H7 (cell line): ENCODE data around the gene GATB. TPM values are rescaled to one million over a fixed set of nuclear protein-coding genes. Genes with fewer than 3 reads are reported as not detected.

ENCODE experiments used
- DNase-seq: peaks from one replicate; pipeline ENCODE4 v3.0.0; 2012
- H3K27me3 ChIP-seq: 2 replicates; pipeline ENCODE4 v1.6.0; 2011; ENCODE audit warnings: mild to moderate bottlenecking, low read length; ENCODE audit not compliant: control insufficient read depth, insufficient read depth
- H3K36me3 ChIP-seq: replicated peaks from 2 replicates; pipeline ENCODE4 v1.5.1; 2011; ENCODE audit warnings: low read length; ENCODE audit not compliant: control insufficient read depth, insufficient read depth
- H3K4me3 ChIP-seq: 2 replicates; pipeline ENCODE4 v1.5.1; 2011; ENCODE audit warnings: low read depth, mild to moderate bottlenecking, control low read depth, low read length, moderate library complexity; ENCODE audit not compliant: insufficient read depth
- total RNA-seq: library from RNA; depleted of rRNA; stranded (reverse); fragments of >200 nt; shearing (Covaris generic); gene quantifications from 2 replicates; pipeline ENCODE4 v1.2.3, GENCODE V29; 2014; rRNA removed

Gene GATB
- total RNA-seq = 18.8 and 22.2 TPM in 2 replicates

DNA sequence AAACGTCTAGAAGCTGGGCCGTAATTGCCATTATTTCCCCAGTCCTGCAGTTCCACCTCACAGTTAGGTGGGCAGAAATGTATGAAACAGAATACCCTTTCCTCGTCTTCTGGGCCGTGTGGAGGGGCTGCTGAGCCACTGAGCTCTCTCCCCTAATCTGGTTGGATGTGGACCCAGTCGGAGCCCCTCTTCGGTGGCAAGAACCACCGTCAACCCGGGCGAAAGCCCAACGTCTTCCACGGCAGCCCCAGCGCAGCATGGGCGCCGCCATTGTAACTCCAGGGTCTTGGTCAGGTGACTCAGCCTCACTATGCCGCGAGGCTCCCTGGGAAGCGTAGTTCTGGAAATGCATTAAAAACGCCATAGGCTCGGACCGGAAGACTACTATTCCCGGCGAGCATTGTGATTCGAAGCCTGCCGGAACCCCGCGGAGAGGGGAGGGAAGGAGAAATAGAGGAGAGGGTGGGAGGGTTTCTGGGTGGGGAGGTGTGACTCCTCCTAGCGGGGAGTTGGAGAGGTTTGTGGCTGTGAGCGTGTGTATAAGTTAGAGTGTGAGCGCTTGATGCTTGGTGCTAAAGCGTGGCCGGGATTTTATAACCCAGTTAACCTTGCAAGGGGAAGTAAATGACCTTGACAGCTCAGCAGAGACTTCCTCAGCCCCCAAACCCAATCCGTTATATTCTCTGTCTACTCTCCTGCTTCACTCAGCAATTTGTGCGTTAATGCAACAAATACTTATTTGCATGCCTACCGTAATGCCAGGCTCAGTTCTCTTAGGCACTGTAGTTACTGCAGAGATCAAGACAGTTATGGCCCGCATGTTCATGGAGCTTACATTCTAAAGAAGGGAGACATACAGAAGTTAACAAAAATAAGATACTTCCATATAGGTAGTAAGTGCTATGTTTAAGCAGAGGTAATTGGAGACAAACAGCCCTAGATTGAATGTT lies at the start of gene GATB:
Gene GATB, minus strand, starts transcription at position 296 of the 950 bp plus-strand sequence. Its CDS starts 25 bp downstream, at position 271.
- Histone ChIP-seq H3K36me3 (no peaks in the 10 kb centered on the region), H3K27me3 (no peaks in the 10 kb centered on the region), H3K4me3 (peak within 1 kb of the TSS; percentile 79)
- DNase-seq = peak; percentile 89

- H3K36me3 ChIP-seq = no peaks in the 10 kb centered on the region
- DNase-seq = no peak
- H3K27me3 ChIP-seq = no peaks in the 10 kb centered on the region
- H3K4me3 ChIP-seq = no peak overlapping the region
Measured at GRCh38 chr4:151810476-151810875, 49.7 kb upstream of the GATB start.

- no peak overlapping the region for H3K4me3 ChIP-seq
- H3K27me3 ChIP-seq = no peaks in the 10 kb centered on the region
- H3K36me3 ChIP-seq = no peaks in the 10 kb centered on the region
- no peak for DNase-seq
Measured at GRCh38 chr4:151809716-151810115, 48.9 kb upstream of the GATB start.

- Histone ChIP-seq H3K4me3 (no peak overlapping the region), H3K36me3 (no peaks in the 10 kb centered on the region), H3K27me3 (no peaks in the 10 kb centered on the region)
- no peak for DNase-seq
Measured at GRCh38 chr4:151808542-151808941, 47.7 kb upstream of the GATB start.

DNA sequence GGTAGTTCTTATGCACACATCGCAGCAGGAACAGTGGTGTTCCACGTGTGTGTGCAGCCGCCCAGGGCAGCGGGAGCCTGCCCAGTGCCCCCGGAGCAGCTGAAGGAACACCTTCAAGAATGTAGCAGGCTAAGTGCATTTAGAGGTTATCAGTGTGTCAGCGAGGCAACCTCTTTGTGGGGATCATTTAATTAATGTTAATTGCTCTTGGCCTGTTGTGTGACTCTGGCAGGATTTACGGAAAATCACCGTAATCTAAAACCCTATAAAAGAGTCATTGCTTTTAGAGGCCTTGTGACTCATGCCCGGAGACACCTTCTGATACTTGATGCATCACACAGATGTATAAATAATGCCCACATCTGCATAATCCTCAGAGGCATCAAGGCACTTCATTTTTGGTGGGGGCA lies 47.3 kb upstream of the GATB start:
- Histone ChIP-seq H3K27me3 (no peaks in the 10 kb centered on the region), H3K36me3 (no peaks in the 10 kb centered on the region), H3K4me3 (no peak overlapping the region)
- DNase-seq = no peak

- Histone ChIP-seq H3K4me3 (no peak overlapping the region), H3K27me3 (no peaks in the 10 kb centered on the region), H3K36me3 (no peaks in the 10 kb centered on the region)
- DNase-seq = no peak
Measured at GRCh38 chr4:151807220-151807619, 46.4 kb upstream of the GATB start.

DNA sequence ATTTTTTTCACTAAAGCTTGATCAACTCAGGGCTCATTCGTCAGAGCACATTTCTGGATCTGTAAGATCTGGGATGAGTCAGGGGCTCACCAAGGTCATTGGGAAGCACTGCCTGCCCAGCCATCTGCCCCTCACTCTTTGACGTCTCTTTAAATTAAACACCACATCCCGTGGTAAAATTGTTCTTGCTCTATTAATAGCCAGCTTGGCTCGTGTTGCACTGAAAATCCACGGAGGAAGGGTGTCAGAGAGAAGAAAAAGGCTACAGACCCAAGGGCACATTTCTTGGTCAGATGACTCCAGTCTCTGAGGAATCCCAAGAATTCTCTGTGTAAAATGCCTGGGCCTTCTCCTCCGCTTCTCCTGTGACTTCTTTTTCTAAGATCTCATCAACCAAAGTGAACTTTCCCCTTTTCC lies 45.7 kb upstream of the GATB start:
- Histone ChIP-seq H3K4me3 (no peak overlapping the region), H3K27me3 (no peaks in the 10 kb centered on the region), H3K36me3 (no peaks in the 10 kb centered on the region)
- DNase-seq = no peak

- Histone ChIP-seq H3K4me3 (no peak overlapping the region), H3K27me3 (no peaks in the 10 kb centered on the region), H3K36me3 (no peaks in the 10 kb centered on the region)
- no peak for DNase-seq
Measured at GRCh38 chr4:151804821-151805220, 44.0 kb upstream of the GATB start.

DNA sequence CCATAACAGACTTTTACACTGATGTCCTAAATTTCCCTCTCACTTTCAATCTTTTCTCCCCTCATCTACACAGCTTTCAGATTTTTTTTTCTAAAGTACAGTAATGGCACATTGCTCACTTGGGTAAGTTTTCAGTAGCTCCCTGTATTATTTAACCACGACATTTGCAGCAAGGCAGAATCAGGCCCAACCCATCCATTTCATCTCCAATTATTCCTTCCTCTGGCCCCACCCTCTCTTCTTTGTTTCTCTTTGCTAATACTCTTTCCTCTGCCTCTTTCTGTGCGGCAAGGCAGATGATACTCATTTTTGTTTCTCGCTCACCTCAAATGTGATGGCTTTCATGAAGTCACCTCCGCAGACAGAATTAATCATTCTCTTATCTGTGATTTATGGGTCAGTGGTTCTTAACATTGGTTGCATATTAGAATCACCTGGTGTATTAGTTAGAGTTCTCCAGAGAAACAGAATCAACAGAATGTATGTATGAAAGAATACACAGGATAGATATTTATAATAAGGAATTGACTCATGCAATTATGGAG lies 43.4 kb upstream of the GATB start:
- H3K27me3 ChIP-seq = no peaks in the 10 kb centered on the region
- no peaks in the 10 kb centered on the region for H3K36me3 ChIP-seq
- DNase-seq = no peak
- H3K4me3 ChIP-seq = no peak overlapping the region

DNA sequence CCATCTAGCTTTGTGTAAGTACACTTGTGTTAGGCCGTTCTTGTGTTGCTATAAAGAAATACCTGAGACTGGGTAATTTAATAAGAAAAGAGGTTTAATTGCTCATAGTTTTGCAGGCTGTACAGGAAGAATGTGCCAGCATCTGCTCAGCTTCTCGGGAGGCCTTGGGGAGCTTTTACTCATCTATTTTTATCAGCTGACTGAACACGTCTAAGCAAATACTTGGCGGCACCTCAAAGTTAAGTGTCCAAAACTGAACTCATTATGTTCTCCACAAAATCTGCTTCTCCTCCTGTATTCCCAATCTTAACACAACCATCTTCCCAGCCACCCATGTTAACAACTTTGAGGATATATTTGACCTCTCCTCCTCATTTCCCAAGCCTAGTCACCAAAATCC lies 42.4 kb upstream of the GATB start:
- Histone ChIP-seq H3K36me3 (no peaks in the 10 kb centered on the region), H3K27me3 (no peaks in the 10 kb centered on the region), H3K4me3 (no peak overlapping the region)
- no peak for DNase-seq

GRCh38 chr4:151801547-151802516 lies 41.0 kb upstream of the GATB start:
- H3K4me3 ChIP-seq = no peak overlapping the region
- H3K36me3 ChIP-seq = no peaks in the 10 kb centered on the region
- H3K27me3 ChIP-seq = no peaks in the 10 kb centered on the region
- DNase-seq = peak; percentile 50

- no peak for DNase-seq
- H3K27me3 ChIP-seq = no peaks in the 10 kb centered on the region
- H3K4me3 ChIP-seq = no peak overlapping the region
Measured at GRCh38 chr4:151799417-151800012, 38.7 kb upstream of the GATB start.

GRCh38 chr4:151798678-151799416 lies 38.0 kb upstream of the GATB start:
- H3K36me3 ChIP-seq = no peaks in the 10 kb centered on the region
- DNase-seq = no peak
- H3K4me3 ChIP-seq = no peak overlapping the region

More at GRCh38 chr4:151799417-151800012, 38.7 kb upstream of the GATB start:
- H3K36me3 ChIP-seq = no peaks in the 10 kb centered on the region

More at GRCh38 chr4:151798678-151799416, 38.0 kb upstream of the GATB start:
- no peaks in the 10 kb centered on the region for H3K27me3 ChIP-seq
